Activated CD4-positive, alpha-beta T cell treated with anti-CD3 and anti-CD28 coated beads for 36 hours (primary cell): ENCODE results near the gene TRMT1. TPM values are rescaled to one million over a fixed set of nuclear protein-coding genes. Genes with fewer than 3 reads are reported as not detected.

Experiments used
- ATAC-seq: fragments of 200-7000 bp; cut with Tn5 transposase; one replicate; pipeline ENCODE4 v1.10.0; 2021; ENCODE audit warnings: mild to moderate bottlenecking, moderate library complexity
- CTCF ChIA-PET: fragments of 350-600 bp; sonication (Branson Sonifier 250); formaldehyde crosslinking; loops from one replicate; lab custom pipeline; 2021; ENCODE audit warnings: antibody characterized with exemption; lab: Charles Lee
- POLR2A ChIA-PET: fragments of 350-600 bp; sonication (Branson Sonifier 250); formaldehyde crosslinking; loops from one replicate; lab custom pipeline; 2021; ENCODE audit warnings: antibody characterized with exemption, inconsistent platforms; lab: Charles Lee
- DNase-seq: peaks from one replicate; pipeline ENCODE4 v3.0.0-alpha.2; 2020
- H3K27ac Mint-ChIP-seq: one replicate; pipeline ENCODE4 v1.8.0; 2021; ENCODE audit warnings: mixed read lengths
- H3K27me3 Mint-ChIP-seq: one replicate; pipeline ENCODE4 v1.8.0; 2021; ENCODE audit warnings: mixed read lengths
- H3K36me3 Mint-ChIP-seq: one replicate; pipeline ENCODE4 v1.8.0; 2021; ENCODE audit warnings: low read depth, mixed read lengths
- H3K4me1 Mint-ChIP-seq: one replicate; pipeline ENCODE4 v1.8.0; 2021; ENCODE audit warnings: mixed read lengths
- H3K4me3 Mint-ChIP-seq: one replicate; pipeline ENCODE4 v1.8.0; 2021; ENCODE audit warnings: mild to moderate bottlenecking, moderate library complexity, mixed read lengths
- H3K9me3 Mint-ChIP-seq: one replicate; pipeline ENCODE4 v1.8.0; 2021; ENCODE audit warnings: low read depth, mixed read lengths
- intact Hi-C, 2 experiments: fragments of 100-400 bp; cut with DNase I in 1 of 2; cut with micrococcal nuclease in 1 of 2; formaldehyde crosslinking; loops; one replicate each; pipeline versions ENCODE4 v1.14.2 to v1.15.1; 2022 to 2024; cut with DNase I, micrococcal nuclease
- total RNA-seq, 2 experiments: library from RNA; stranded (reverse); gene quantifications; one replicate each; pipeline ENCODE4 v1.2.3, GENCODE V29; 2021

Gene TRMT1
- total RNA-seq, 2 experiments from 2014 or later: 73.0 to 96.1 TPM

- H3K27ac Mint-ChIP-seq: no peak overlapping the region
- DNase-seq (peak; percentile 34), ATAC-seq (no peak)
- POLR2A ChIA-PET: no interaction called here
- CTCF ChIA-PET: interaction anchor here (0.6 to 5.7 kb wide), 14 partner anchors 10 to 482 kb away, joined by 3 to 98 read pairs (median 8); partner anchors contain the start of gene GADD45GIP1
- H3K4me3 Mint-ChIP-seq: no peak overlapping the region
- peaks cover 32% of the 10 kb centered on the region for H3K4me1 Mint-ChIP-seq
- H3K36me3 Mint-ChIP-seq: peaks cover under 1% of the 10 kb centered on the region
- no peaks in the 10 kb centered on the region for H3K9me3 Mint-ChIP-seq
- intact Hi-C loops: loop anchor here in 1 of 2 experiments (5.0 kb wide), 2 partner anchors 63 to 208 kb away; partner anchors contain the start of gene KLF1
- peaks cover 32% of the 10 kb centered on the region for H3K27me3 Mint-ChIP-seq
These were observed 21.7 kb downstream of the TRMT1 start for GRCh38 chr19:13094771-13095392.

GRCh38 chr19:13094106-13094504 lies 22.4 kb downstream of the TRMT1 start:
- no peak for ATAC-seq
- intact Hi-C loops: loop anchor here in 1 of 2 experiments (5.0 kb wide), 1 partner anchor 62 kb away; no protein-coding TSS in a partner anchor
- no peak for DNase-seq
- no peak overlapping the region for H3K27ac Mint-ChIP-seq
- H3K4me3 Mint-ChIP-seq: no peak overlapping the region
- no peaks in the 10 kb centered on the region for H3K9me3 Mint-ChIP-seq
- H3K36me3 Mint-ChIP-seq: no peaks in the 10 kb centered on the region
- H3K27me3 Mint-ChIP-seq: peaks cover 32% of the 10 kb centered on the region
- ChIA-PET POLR2A (no interaction called here), CTCF (interaction anchor here (0.6 to 5.7 kb wide), 19 partner anchors 10 to 184 kb away, joined by 3 to 98 read pairs (median 4); partner anchors contain the start of genes DAND5, GADD45GIP1, IER2 and STX10)
- H3K4me1 Mint-ChIP-seq: peaks cover 26% of the 10 kb centered on the region

- H3K27ac Mint-ChIP-seq: no peak overlapping the region
- peaks cover 23% of the 10 kb centered on the region for H3K4me1 Mint-ChIP-seq
- intact Hi-C loops: loop anchor here (1.0 to 5.0 kb wide), 5 partner anchors 32 to 128 kb away; no protein-coding TSS in a partner anchor
- peaks cover 29% of the 10 kb centered on the region for H3K27me3 Mint-ChIP-seq
- peak; percentile 90 for DNase-seq
- peak; percentile 89 for ATAC-seq
- H3K4me3 Mint-ChIP-seq: no peak overlapping the region
- no peaks in the 10 kb centered on the region for H3K9me3 Mint-ChIP-seq
- H3K36me3 Mint-ChIP-seq: no peaks in the 10 kb centered on the region
- POLR2A ChIA-PET: no interaction called here
- CTCF ChIA-PET: interaction anchor here (0.6 to 5.7 kb wide), 20 partner anchors 10 to 1040 kb away, joined by 3 to 98 read pairs (median 4); partner anchors contain the start of genes DAND5, GADD45GIP1, IER2 and STX10
These were observed 23.0 kb downstream of the TRMT1 start for GRCh38 chr19:13093407-13094105.

- no peaks in the 10 kb centered on the region for H3K36me3 Mint-ChIP-seq
- intact Hi-C loops: loop anchor here (1.0 to 5.0 kb wide), 5 partner anchors 31 to 127 kb away; no protein-coding TSS in a partner anchor
- ChIA-PET POLR2A (no interaction called here), CTCF (interaction anchor here (0.7 to 5.7 kb wide), 8 partner anchors 13 to 205 kb away, joined by 3 to 98 read pairs (median 22); no protein-coding TSS in a partner anchor)
- no peak overlapping the region for H3K4me3 Mint-ChIP-seq
- DNase-seq (no peak), ATAC-seq (no peak)
- H3K27me3 Mint-ChIP-seq: peaks cover 22% of the 10 kb centered on the region
- peaks cover 16% of the 10 kb centered on the region for H3K4me1 Mint-ChIP-seq
- no peak overlapping the region for H3K27ac Mint-ChIP-seq
- no peaks in the 10 kb centered on the region for H3K9me3 Mint-ChIP-seq
These were observed 23.8 kb downstream of the TRMT1 start for GRCh38 chr19:13092606-13093235.

- Mint-ChIP-seq H3K9me3 (no peaks in the 10 kb centered on the region), H3K4me1 (peaks cover 13% of the 10 kb centered on the region), H3K36me3 (no peaks in the 10 kb centered on the region), H3K4me3 (no peak overlapping the region), H3K27ac (no peak overlapping the region), H3K27me3 (peaks cover 19% of the 10 kb centered on the region)
- CTCF ChIA-PET: interaction anchor here (0.9 to 5.7 kb wide), 4 partner anchors 31 to 127 kb away, joined by 3 to 98 read pairs (median 6); no protein-coding TSS in a partner anchor
- POLR2A ChIA-PET: no interaction called here
- intact Hi-C loops: loop anchor here in 1 of 2 experiments (5.0 kb wide), 1 partner anchor 60 kb away; no protein-coding TSS in a partner anchor
- ATAC-seq: no peak
- no peak for DNase-seq
These were observed 24.4 kb downstream of the TRMT1 start for GRCh38 chr19:13092158-13092543.

GRCh38 chr19:13091400-13092157 lies 25.0 kb downstream of the TRMT1 start:
- Mint-ChIP-seq H3K27ac (no peak overlapping the region), H3K36me3 (no peaks in the 10 kb centered on the region), H3K27me3 (peaks cover 14% of the 10 kb centered on the region), H3K4me3 (no peak overlapping the region), H3K9me3 (no peaks in the 10 kb centered on the region), H3K4me1 (peaks cover 10% of the 10 kb centered on the region)
- ChIA-PET POLR2A (no interaction called here), CTCF (interaction anchor here (0.7 to 5.7 kb wide), 7 partner anchors 12 to 227 kb away, joined by 3 to 98 read pairs (median 4); no protein-coding TSS in a partner anchor)
- DNase-seq (no peak), ATAC-seq (no peak)
- intact Hi-C loops: loop anchor here in 1 of 2 experiments (5.0 kb wide), 1 partner anchor 59 kb away; no protein-coding TSS in a partner anchor

GRCh38 chr19:13090511-13091231 lies 25.9 kb downstream of the TRMT1 start:
- intact Hi-C loops: loop anchor here in 1 of 2 experiments (5.0 kb wide), 1 partner anchor 58 kb away; no protein-coding TSS in a partner anchor

GRCh38 chr19:13089857-13090507 lies 26.6 kb downstream of the TRMT1 start:
- intact Hi-C loops: loop anchor here in 1 of 2 experiments (5.0 kb wide), 1 partner anchor 58 kb away; no protein-coding TSS in a partner anchor
- H3K4me3 Mint-ChIP-seq: no peak overlapping the region
- H3K27ac Mint-ChIP-seq: no peak overlapping the region
- DNase-seq (no peak), ATAC-seq (no peak)
- CTCF ChIA-PET: interaction anchor here (0.7 to 2.9 kb wide), 6 partner anchors 21 to 114 kb away, joined by 3 to 9 read pairs (median 4); no protein-coding TSS in a partner anchor
- POLR2A ChIA-PET: no interaction called here
- peaks cover 3% of the 10 kb centered on the region for H3K4me1 Mint-ChIP-seq
- H3K9me3 Mint-ChIP-seq: no peaks in the 10 kb centered on the region
- peaks cover 5% of the 10 kb centered on the region for H3K27me3 Mint-ChIP-seq
- H3K36me3 Mint-ChIP-seq: no peaks in the 10 kb centered on the region

More at GRCh38 chr19:13090511-13091231, 25.9 kb downstream of the TRMT1 start:
- no peak overlapping the region for H3K4me3 Mint-ChIP-seq
- H3K36me3 Mint-ChIP-seq: no peaks in the 10 kb centered on the region
- no peak overlapping the region for H3K27ac Mint-ChIP-seq
- H3K27me3 Mint-ChIP-seq: peaks cover 5% of the 10 kb centered on the region
- peaks cover 3% of the 10 kb centered on the region for H3K4me1 Mint-ChIP-seq
- ATAC-seq (no peak), DNase-seq (no peak)
- no peaks in the 10 kb centered on the region for H3K9me3 Mint-ChIP-seq
- ChIA-PET CTCF (interaction anchor here (0.6 to 2.9 kb wide), 6 partner anchors 11 to 156 kb away, joined by 3 to 9 read pairs (median 4); no protein-coding TSS in a partner anchor), POLR2A (interaction anchor here (0.6 kb wide), 1 partner anchor 206 kb away, joined by 3 read pairs; no protein-coding TSS in a partner anchor)

GRCh38 chr19:13089139-13089856 lies 27.2 kb downstream of the TRMT1 start:
- no peaks in the 10 kb centered on the region for H3K9me3 Mint-ChIP-seq
- no peak overlapping the region for H3K4me3 Mint-ChIP-seq
- ChIA-PET CTCF (interaction anchor here (0.7 to 2.9 kb wide), 6 partner anchors 20 to 113 kb away, joined by 3 to 9 read pairs (median 4); no protein-coding TSS in a partner anchor), POLR2A (no interaction called here)
- no peaks in the 10 kb centered on the region for H3K4me1 Mint-ChIP-seq
- no peak overlapping the region for H3K27ac Mint-ChIP-seq
- intact Hi-C loops: no loop called here
- peak; percentile 50 for DNase-seq
- H3K27me3 Mint-ChIP-seq: no peaks in the 10 kb centered on the region
- no peaks in the 10 kb centered on the region for H3K36me3 Mint-ChIP-seq
- peak; percentile 50 for ATAC-seq
